ENCODE data around the gene ZNF573.

ZNF573 gene

DNA sequence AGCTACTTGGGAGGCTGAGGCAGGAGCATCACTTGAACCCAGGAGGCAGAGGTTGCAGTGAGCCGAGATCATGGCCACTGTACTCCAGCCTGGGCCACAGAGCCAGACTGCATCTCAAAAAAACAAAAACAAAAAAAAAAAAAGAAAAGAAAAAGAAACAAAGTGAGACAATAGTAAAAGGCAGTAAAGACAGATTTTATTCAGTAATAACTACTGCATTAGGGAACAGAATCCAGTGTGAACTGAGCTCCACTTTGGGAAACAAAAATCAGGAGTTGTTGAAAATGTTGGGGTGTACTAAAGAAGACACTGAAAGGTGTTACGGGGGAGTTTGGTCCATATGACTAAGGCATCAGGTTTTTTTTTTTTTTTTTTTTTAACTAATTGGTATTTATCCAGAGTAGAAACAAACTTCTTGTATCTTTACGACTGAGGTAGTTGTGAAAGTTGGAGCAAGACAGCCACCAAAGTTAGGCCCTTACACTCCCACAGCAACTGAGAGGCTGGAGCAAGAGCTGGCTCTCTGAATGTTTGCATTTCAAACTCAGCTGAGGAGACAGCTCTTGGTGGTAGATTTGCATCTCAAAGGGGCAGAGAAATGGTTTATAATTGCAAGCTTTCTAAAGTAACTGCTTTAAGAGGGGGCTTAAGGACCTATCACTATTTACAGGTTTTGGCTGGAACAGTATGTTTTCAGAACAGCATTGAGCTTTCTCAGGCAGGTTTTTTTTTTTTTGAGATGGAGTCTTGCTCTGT lies 84.1 kb downstream of the ZNF573 start:
- DNase-seq (ENCODE audit: low spot score): no peak

- DNase-seq (ENCODE audit: low spot score): peak; percentile 2
These were observed 86.3 kb downstream of the ZNF573 start for GRCh38 chr19:37692956-37693620.

DNA sequence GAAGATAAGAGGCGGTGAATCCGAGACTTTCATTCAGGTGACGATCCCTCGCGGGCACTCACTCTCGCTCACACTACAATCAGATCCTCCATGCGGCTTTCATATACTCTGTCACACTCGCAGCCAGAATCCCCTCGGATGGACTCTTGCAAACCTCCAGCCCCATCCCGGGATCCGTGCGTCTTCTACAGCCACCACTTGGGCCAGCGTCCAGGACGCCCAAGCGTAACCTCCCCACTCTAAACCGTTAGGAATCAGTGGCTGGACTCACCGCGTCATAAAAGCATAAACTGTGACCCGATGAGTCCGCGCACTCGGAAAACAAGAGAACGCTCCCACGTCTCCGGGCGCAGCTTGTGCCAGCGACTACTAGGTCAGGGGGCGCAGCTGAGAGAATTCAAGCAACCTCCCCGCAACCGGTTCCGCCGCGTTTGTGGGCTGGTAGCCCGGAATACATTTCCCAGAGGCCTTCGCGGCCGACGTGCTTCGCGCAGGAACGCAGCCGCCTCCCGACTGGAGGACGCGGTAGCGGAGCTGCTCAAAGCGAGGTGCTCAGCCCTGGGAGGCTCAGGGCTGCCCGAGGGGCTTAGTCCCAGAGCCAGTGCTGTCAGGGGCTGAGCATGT lies 87.4 kb downstream of the ZNF573 start:
- peak; percentile 78 for DNase-seq (ENCODE audit: low spot score)
